AG04449 (cell line): Measurements from ENCODE around the gene G6PD.

Experiments
- CTCF ChIA-PET: fragments of 350-600 bp; formaldehyde crosslinking; extraction: SDS; loops from one replicate; lab custom pipeline; 2021; ENCODE audit warnings: antibody characterized with exemption; lab: Yijun Ruan, JAX
- POLR2A ChIA-PET: fragments of 400-600, 350-600 bp; formaldehyde crosslinking; extraction: SDS; loops from one replicate; lab custom pipeline; 2020; ENCODE audit warnings: antibody characterized with exemption, inconsistent platforms; lab: Yijun Ruan, JAX
- DNase-seq: peaks from one replicate; pipeline ENCODE4 v3.0.0-alpha.2; 2010; ENCODE audit warnings: low read depth, low spot score
- H3K4me3 ChIP-seq: 2 replicates; pipeline ENCODE4 v1.5.1; 2011; ENCODE audit warnings: low read depth, mild to moderate bottlenecking, control low read depth, low read length
- TF ChIP-seq, protein P1 (sequence below): IDR thresholded peaks from one replicate; pipeline ENCODE4 v1.5.1; 2011; ENCODE audit warnings: mild to moderate bottlenecking, moderate library complexity, low read length, control low read depth, inconsistent platforms; ENCODE audit not compliant: insufficient read depth; ENCODE audit errors: missing control alignments

G6PD gene

DNA sequence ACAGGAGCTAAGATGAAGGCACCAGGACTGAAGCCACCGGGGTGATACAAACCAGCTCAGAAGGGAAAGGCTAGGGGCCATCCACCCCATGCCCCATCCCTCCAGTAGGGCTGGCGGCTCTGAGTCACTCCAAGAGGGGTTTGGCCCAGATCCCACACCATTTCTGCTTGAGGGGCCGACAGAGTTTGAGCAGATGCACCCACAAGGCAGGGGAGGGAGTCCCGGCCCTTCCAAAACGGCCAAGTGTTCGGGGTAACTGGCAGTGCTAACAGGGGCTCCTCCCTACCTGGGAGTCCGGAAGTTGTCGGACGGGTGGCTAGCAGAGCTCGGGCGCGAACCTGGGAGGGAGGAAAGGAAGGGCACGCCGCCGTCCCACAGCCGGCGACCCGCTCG is 56.6 kb downstream of the G6PD start:
- DNase-seq: no peak
- ChIA-PET POLR2A (interaction anchor here (0.7 to 1.3 kb wide), 8 partner anchors 12 to 92 kb away, joined by 3 to 7 read pairs (median 4); partner anchors contain the start of genes FAM3A and RPL10), CTCF (interaction anchor here (1.4 to 1.5 kb wide), 2 partner anchors 37 to 45 kb away, joined by 3 to 5 read pairs; no protein-coding TSS in a partner anchor)
- H3K4me3 ChIP-seq: peak overlapping the region; percentile 61
- TF ChIP-seq, protein P1, sequence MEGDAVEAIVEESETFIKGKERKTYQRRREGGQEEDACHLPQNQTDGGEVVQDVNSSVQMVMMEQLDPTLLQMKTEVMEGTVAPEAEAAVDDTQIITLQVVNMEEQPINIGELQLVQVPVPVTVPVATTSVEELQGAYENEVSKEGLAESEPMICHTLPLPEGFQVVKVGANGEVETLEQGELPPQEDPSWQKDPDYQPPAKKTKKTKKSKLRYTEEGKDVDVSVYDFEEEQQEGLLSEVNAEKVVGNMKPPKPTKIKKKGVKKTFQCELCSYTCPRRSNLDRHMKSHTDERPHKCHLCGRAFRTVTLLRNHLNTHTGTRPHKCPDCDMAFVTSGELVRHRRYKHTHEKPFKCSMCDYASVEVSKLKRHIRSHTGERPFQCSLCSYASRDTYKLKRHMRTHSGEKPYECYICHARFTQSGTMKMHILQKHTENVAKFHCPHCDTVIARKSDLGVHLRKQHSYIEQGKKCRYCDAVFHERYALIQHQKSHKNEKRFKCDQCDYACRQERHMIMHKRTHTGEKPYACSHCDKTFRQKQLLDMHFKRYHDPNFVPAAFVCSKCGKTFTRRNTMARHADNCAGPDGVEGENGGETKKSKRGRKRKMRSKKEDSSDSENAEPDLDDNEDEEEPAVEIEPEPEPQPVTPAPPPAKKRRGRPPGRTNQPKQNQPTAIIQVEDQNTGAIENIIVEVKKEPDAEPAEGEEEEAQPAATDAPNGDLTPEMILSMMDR: no peak

DNA sequence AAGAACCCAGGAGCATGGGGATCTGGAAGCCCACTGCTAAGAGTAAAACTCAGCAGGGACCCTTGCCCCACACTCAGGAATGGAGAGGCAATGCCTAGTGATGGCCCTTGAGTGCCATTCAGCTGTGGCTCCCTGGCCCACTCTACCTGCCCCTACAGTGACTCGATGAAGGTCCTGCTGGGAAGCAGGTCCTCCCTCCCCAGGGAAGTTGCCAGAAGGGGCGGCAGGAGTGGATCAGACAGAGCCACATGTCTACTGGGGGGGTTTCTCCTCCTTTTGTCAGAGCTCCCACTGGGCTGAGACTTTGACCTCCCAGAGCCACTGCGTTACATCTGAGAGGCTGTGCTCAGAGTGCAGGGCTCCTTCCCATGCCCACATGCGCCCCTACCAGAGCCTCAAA is 57.5 kb downstream of the G6PD start:
- TF ChIP-seq, protein P1: no peak
- ChIA-PET POLR2A (no interaction called here), CTCF (interaction anchor here (1.4 kb wide), 1 partner anchor 46 kb away, joined by 3 read pairs; no protein-coding TSS in a partner anchor)
- peak overlapping the region; percentile 61 for H3K4me3 ChIP-seq
- DNase-seq: no peak

DNA sequence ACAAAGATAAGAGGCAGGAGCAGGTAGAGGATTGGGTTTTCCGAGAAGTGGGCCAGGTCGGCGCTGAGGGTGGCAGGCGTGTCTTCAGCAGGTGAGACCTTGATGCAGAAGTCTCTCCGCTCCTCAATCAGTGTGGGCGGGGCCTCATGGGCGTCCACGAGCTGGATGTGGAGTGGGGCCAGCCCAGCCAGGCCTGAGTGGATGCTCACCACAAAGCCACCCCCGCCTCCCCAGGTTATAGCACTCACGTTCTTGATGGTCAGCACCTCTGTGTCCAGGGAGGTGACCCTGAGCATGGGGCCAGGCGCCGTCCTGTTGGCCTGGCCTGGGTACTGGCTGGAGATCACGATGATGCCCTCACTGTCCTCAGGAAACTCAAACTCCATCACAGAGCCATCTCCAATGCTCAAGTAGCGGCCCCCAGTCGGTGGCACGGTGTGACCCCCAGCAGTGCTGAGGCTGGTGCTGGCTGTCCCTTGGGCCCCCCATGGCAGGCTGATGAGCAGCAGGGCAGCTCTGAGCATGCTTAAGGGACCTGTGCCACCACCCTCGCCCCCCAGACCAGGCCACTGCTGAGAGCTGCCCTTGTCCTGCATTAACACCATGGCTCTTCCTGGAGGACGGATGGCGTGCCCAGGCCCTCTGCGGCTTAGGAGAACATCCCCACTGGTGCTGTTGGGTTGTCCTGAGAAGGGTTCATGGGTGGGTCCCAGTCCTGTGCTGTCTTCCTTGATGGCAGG is 58.1 kb downstream of the G6PD start:
- CTCF ChIA-PET: interaction anchor here (1.0 to 1.5 kb wide), 2 partner anchors 38 to 53 kb away, joined by 3 read pairs; no protein-coding TSS in a partner anchor
- no peak for DNase-seq
- H3K4me3 ChIP-seq: no peak overlapping the region
- POLR2A ChIA-PET: no interaction called here
- TF ChIP-seq, protein P1: no peak

DNA sequence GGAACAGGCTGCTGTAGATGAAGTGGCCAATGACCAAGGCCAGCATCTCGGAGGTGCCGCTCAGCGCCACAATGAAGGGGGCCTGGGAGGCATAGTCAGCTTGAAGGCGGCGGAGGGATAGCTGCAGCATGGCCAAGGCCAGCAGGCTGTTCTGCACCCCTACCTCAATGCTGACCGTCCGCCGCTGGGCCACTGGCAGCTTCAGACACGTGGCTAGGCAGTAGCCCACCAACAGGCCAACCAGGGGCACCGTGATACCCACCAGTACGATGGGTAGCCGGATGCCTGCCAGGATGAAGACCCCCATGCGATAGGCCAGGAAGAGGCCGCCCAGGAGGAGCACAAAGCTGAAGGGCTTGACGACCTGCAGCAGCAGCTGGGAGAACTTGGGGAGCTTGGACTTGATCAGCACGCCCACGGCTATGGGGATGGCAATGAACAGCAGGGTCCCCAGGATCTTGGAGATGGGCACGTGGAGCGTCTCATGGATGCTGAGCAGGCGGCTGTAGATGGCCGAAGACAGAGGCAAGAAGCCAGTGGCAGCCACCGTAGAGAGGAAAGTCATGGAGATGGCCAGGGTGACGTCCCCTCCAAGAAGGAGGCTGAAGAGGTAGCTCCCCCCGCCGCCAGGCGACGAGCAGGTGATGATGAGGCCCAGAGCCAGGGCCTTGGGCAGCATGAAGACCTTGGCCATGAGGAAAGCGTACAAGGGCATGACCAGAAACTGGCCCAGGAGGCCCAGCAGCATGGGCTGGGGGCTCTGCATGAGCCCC is 58.9 kb downstream of the G6PD start:
- no peak overlapping the region for H3K4me3 ChIP-seq
- TF ChIP-seq, protein P1: no peak
- ChIA-PET CTCF (interaction anchor here (1.0 to 2.5 kb wide), 3 partner anchors 11 to 54 kb away, joined by 3 to 9 read pairs (median 3); no protein-coding TSS in a partner anchor), POLR2A (interaction anchor here (0.9 kb wide), 1 partner anchor 9 kb away, joined by 3 read pairs; the partner anchor contains the start of gene LAGE3)
- no peak for DNase-seq

DNA sequence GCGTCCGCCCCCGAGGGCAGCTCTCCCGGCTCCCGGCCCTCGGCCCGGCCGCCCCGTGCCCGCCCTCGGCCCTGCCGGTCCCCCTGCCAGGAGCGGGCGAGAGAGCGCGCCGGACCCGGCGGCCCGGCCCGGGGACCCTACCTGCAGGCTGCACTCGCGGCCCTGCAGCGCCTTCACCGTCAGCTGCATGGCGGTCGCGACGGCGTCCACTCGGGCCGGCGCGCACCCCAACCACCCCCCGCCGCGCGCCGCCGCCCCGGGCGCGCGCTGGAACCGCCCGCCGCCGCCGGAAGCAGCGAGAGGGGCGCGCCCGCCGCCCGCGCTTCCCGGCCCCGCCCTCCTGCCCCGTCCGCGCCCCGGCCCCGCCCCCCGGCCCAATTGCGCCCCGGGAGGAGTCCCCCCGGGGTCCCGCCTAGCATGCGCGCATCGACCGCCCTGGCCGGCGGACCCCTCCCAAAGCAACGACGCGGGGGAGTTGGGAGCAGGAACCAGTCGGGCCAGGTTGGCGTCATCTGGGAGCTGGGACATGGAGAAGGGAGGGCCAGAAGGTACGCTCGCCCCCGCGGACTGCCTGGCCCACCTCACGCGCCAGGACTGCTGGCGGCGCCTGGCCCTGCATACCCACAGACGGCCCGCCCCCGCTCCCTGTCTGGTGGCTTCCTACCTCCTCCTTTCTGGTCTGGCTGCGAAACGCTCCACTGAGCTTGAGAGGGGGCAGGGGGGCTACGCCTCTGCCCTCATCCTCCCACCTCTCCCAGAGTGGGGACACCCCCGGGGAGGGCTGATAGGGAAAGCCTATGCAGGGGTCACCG is 60.0 kb downstream of the G6PD start, which contains the start of gene UBL4A:
UBL4A (minus strand) TSS at position 220 of the 812 bp plus-strand sequence; CDS start at position 189, 31 bp downstream.
- DNase-seq: no peak
- ChIA-PET POLR2A (interaction anchor here (0.9 to 1.1 kb wide), 3 partner anchors 8 to 26 kb away, joined by 3 read pairs; partner anchors contain the start of gene LAGE3), CTCF (interaction anchor here (1.0 to 2.5 kb wide), 4 partner anchors 10 to 49 kb away, joined by 3 to 9 read pairs (median 4); no protein-coding TSS in a partner anchor)
- TF ChIP-seq, protein P1: no peak
- peak within 1 kb of the TSS; percentile 63 for H3K4me3 ChIP-seq
